NB4 (cell line): Measurements from ENCODE around the gene TMEM120B.
"Not testable (repeated sequence)": the region's sequence is repeated elsewhere in the genome, so short reads cannot be mapped to it uniquely, and the experiment has no call there.

ENCODE experiments used
- DNase-seq: peaks from one replicate; pipeline ENCODE4 v3.0.0; 2010; ENCODE audit warnings: low read depth
- H3K4me3 ChIP-seq: one replicate; pipeline ENCODE4 v1.5.1; 2011; ENCODE audit warnings: mild to moderate bottlenecking, low read depth, low read length, moderate library complexity
- MYC ChIP-seq: IDR thresholded peaks from 2 replicates; pipeline ENCODE4 v1.6.1; 2011; ENCODE audit warnings: low read depth, low read length
- POLR2A ChIP-seq: IDR thresholded peaks from 2 replicates; pipeline ENCODE4 v1.6.1; 2011; ENCODE audit warnings: mild to moderate bottlenecking; ENCODE audit not compliant: insufficient read length; ENCODE audit errors: extremely low read depth
- TF ChIP-seq, protein P1 (sequence below): IDR thresholded peaks from one replicate; pipeline ENCODE4 v1.5.1; 2012; ENCODE audit warnings: low read depth, low read length
- TF ChIP-seq, protein P2 (sequence below): IDR thresholded peaks from 2 replicates; pipeline ENCODE4 v1.6.1; 2011; ENCODE audit warnings: low read depth, low read length

Gene TMEM120B

DNA sequence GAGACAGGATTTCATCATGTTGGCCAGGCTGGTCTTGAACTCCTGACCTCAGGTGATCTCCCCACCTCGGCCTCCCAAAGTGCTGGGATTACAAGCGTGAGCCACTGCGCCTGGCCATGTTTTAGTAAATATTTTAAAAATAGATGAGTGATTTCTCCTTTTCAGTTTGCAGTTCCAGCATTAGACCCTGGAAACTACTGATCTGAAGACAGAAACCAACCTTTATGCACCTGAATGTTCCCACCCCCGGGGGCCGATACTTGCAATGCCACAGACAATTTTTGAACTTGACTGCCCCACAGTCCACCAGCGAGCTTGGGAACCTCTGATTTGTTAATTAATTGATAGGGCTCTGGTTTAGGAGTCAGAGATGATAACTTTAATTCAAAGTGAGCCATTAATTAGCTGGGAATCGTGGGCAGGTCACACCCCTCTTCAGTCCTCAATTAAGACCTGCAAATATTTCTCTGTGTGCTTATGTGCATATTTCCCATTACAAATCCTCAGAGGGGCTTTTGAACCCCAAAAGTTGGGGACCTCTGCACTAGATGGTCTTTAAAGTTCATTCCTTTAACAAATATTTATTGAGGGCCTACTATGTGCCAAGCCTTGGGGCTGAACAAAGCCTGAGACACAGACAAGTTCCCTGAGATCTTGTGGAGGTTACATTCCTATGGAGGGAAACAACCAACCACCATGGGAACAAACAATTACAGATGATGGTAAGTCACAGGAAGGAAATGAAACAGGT lies 4.1 kb upstream of the TMEM120B start:
- no peak for DNase-seq
- H3K4me3 ChIP-seq, result no peak overlapping the region
- TF ChIP-seq MYC (no peak), POLR2A (no peak)
- TF ChIP-seq, protein P1, sequence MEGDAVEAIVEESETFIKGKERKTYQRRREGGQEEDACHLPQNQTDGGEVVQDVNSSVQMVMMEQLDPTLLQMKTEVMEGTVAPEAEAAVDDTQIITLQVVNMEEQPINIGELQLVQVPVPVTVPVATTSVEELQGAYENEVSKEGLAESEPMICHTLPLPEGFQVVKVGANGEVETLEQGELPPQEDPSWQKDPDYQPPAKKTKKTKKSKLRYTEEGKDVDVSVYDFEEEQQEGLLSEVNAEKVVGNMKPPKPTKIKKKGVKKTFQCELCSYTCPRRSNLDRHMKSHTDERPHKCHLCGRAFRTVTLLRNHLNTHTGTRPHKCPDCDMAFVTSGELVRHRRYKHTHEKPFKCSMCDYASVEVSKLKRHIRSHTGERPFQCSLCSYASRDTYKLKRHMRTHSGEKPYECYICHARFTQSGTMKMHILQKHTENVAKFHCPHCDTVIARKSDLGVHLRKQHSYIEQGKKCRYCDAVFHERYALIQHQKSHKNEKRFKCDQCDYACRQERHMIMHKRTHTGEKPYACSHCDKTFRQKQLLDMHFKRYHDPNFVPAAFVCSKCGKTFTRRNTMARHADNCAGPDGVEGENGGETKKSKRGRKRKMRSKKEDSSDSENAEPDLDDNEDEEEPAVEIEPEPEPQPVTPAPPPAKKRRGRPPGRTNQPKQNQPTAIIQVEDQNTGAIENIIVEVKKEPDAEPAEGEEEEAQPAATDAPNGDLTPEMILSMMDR, result no peak
- TF ChIP-seq, protein P2, sequence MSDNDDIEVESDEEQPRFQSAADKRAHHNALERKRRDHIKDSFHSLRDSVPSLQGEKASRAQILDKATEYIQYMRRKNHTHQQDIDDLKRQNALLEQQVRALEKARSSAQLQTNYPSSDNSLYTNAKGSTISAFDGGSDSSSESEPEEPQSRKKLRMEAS, result no peak

GRCh38 chr12:121709064-121709424 lies 3.5 kb upstream of the TMEM120B start:
- H3K4me3 ChIP-seq, DNase-seq: not testable (repeated sequence)

GRCh38 chr12:121709478-121709961 lies 3.0 kb upstream of the TMEM120B start:
- DNase-seq, result no peak
- TF ChIP-seq, protein P2, result no peak
- TF ChIP-seq POLR2A, result no peak
- TF ChIP-seq, protein P1, result no peak
- TF ChIP-seq MYC, result no peak

DNA sequence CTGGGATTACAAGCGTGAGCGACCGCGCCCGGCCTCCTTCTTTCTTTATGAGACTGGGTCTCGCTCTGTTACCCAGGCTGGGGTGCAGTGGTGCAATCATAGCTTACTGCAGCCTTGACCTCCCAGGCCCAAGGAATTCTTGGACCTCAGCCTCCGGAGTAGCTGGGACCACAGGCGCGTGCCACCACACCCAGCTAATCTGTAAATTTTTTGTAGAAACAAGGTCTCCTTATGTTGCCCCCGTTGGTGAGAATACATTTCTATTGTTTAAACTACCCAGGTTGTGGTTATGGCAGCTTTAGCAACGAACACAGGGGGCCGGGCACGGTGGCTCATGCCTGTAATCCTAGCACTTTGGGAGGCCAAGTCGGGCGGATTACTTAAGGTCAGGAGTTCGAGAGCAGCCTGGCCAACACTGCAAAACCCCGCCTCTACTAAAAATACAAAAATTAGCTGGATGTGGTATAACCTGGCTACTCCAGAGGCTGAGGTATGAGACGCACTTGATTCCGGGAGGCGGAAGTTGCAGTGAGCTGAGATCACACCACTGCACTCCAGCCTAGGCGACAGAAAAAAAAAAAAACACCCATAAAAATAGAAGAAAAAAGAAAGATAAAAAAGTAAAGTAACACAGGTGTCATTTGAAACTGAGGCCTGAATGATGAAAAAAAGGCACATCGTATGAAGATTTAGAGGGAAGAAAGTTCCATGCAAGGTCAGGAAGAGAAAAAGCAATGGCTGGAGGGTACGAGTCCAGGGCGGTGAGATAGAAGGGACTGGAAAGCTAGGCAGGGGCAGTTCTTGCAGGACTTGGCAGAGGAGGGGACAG lies 977 bp upstream of the TMEM120B start:
- H3K4me3 ChIP-seq, result peak overlapping the region; percentile 95
- DNase-seq, result no peak
- TF ChIP-seq POLR2A (no peak), MYC (no peak)
- TF ChIP-seq, protein P2, result no peak
- TF ChIP-seq, protein P1, result no peak

More at GRCh38 chr12:121709478-121709961, 3.0 kb upstream of the TMEM120B start:
- no peak overlapping the region for H3K4me3 ChIP-seq

DNA sequence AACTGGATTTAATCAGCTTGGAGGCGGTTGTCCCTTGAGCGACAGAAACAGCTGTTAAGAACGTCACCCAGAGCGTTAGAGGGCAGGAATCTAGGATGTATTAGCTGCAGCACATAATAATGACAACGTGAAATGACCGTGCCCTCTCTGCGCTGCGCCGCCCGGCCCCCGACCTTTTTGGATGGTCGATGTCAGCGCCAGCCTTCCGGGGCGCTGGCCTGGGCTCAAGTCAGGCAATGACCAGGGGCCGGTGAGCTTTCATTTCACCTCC lies 427 bp upstream of the TMEM120B start:
- TF ChIP-seq, protein P1, result no peak
- TF ChIP-seq, protein P2, result no peak
- TF ChIP-seq POLR2A, result no peak
- no peak for TF ChIP-seq MYC
- peak overlapping the region; percentile 95 for H3K4me3 ChIP-seq
- DNase-seq, result peak; percentile 69

- peak; percentile 50 for DNase-seq
- TF ChIP-seq POLR2A (no peak), MYC (no peak)
- TF ChIP-seq, protein P1, result no peak
- TF ChIP-seq, protein P2, result no peak
- H3K4me3 ChIP-seq, result peak overlapping the region; percentile 78
These were observed 765 bp downstream of the TMEM120B start for GRCh38 chr12:121713257-121713777.
